ENCODE measurements around the gene TNFAIP8. TPM values are rescaled to one million over a fixed set of nuclear protein-coding genes. Genes with fewer than 3 reads are reported as not detected.
"Not testable (repeated sequence)": the region's sequence is repeated elsewhere in the genome, so short reads cannot be mapped to it uniquely, and the experiment has no call there.

The TNFAIP8 gene
- total RNA-seq, 3 donors from 2014 or later (not counting 1 experiment from before 2014, with no cell fraction given) = 47.6 to 87.5 (median 76.3) TPM

DNA sequence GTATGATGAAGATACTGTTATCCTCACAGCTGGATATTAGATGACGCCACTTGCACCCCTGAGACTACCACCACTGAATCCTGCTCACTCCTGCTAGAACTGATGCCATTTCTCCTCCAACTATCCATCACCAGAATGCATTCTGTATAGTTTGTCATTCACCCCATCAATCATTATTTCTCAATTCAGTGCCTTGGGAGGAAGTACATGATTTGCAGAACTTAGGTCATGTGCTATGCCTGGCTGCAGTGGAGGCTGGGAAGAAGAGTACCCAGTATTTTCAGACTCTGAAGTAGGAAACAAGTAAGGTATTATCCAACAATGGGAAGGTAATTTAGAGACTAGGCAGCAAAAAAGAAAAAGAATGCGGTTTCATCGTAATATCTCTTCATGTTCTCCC is 70.2 kb downstream of the TNFAIP8 start:
- Histone ChIP-seq H3K9me3 (ENCODE audit: control insufficient read depth, insufficient read depth, low read length) (no peaks in the 10 kb centered on the region), H3K27me3 (ENCODE audit: control insufficient read depth, insufficient read depth, low read length) (no peaks in the 10 kb centered on the region), H3K36me3 (ENCODE audit: control insufficient read depth, insufficient read depth, low read length) (no peaks in the 10 kb centered on the region), H3K27ac (ENCODE audit: low read length) (no peak overlapping the region), H3K4me1 (ENCODE audit: control insufficient read depth, insufficient read depth, low read length) (no peaks in the 10 kb centered on the region), H3K4me3 (ENCODE audit: low read length) (no peak overlapping the region)
- no peaks in the 10 kb centered on the region for H3K4me1 Mint-ChIP-seq
- TF ChIP-seq, protein P1, sequence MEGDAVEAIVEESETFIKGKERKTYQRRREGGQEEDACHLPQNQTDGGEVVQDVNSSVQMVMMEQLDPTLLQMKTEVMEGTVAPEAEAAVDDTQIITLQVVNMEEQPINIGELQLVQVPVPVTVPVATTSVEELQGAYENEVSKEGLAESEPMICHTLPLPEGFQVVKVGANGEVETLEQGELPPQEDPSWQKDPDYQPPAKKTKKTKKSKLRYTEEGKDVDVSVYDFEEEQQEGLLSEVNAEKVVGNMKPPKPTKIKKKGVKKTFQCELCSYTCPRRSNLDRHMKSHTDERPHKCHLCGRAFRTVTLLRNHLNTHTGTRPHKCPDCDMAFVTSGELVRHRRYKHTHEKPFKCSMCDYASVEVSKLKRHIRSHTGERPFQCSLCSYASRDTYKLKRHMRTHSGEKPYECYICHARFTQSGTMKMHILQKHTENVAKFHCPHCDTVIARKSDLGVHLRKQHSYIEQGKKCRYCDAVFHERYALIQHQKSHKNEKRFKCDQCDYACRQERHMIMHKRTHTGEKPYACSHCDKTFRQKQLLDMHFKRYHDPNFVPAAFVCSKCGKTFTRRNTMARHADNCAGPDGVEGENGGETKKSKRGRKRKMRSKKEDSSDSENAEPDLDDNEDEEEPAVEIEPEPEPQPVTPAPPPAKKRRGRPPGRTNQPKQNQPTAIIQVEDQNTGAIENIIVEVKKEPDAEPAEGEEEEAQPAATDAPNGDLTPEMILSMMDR (IDR thresholded peaks at IDR 0.05) = no peak
- intact Hi-C loops (cut with micrococcal nuclease) = no loop called here
- H3K9me3 Mint-ChIP-seq = no peaks in the 10 kb centered on the region
- no peak overlapping the region for H3K27ac Mint-ChIP-seq
- ATAC-seq = no peak
- H3K27me3 Mint-ChIP-seq (ENCODE audit: low read depth in 2 of 2) = no peaks in the 10 kb centered on the region
- DNase-seq = no peak
- H3K4me3 Mint-ChIP-seq = no peak overlapping the region
- 89% methylated on average over 2 of the region's 3 CpGs for WGBS (ENCODE audit: insufficient coverage)
- H3K36me3 Mint-ChIP-seq = no peaks in the 10 kb centered on the region

DNA sequence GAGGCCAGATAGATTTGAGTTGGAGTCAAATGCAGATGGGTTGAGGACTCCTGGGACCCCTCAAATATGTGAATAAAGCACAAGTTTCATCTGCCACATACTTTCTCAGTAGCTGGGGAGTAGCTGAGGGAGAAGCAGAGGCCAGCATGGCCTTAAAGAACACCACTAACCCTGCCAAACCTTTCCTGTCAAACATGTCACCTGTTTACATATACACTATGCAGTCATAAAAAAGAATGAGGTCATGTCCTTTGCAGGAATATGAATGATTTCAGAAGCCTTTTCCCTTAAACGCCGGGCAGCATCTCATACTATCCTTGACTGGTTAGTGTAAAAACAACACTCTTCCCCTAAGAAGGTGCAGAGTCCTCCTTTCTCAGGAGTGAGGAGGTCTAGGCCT is 71.2 kb downstream of the TNFAIP8 start:
- Mint-ChIP-seq H3K27me3 (ENCODE audit: low read depth in 2 of 2) (no peaks in the 10 kb centered on the region), H3K4me3 (no peak overlapping the region), H3K36me3 (no peaks in the 10 kb centered on the region), H3K27ac (no peak overlapping the region), H3K4me1 (no peaks in the 10 kb centered on the region), H3K9me3 (no peaks in the 10 kb centered on the region)
- intact Hi-C loops (cut with micrococcal nuclease) = no loop called here
- 100% methylated on average over 2 of the region's 2 CpGs for WGBS (ENCODE audit: insufficient coverage)
- Histone ChIP-seq H3K9me3 (ENCODE audit: control insufficient read depth, insufficient read depth, low read length) (no peaks in the 10 kb centered on the region), H3K4me3 (ENCODE audit: low read length) (no peak overlapping the region), H3K4me1 (ENCODE audit: control insufficient read depth, insufficient read depth, low read length) (no peaks in the 10 kb centered on the region), H3K36me3 (ENCODE audit: control insufficient read depth, insufficient read depth, low read length) (no peaks in the 10 kb centered on the region), H3K27ac (ENCODE audit: low read length) (no peak overlapping the region), H3K27me3 (ENCODE audit: control insufficient read depth, insufficient read depth, low read length) (no peaks in the 10 kb centered on the region)
- DNase-seq (no peak), ATAC-seq (no peak)
- TF ChIP-seq, protein P1 (IDR thresholded peaks at IDR 0.05) = no peak

DNA sequence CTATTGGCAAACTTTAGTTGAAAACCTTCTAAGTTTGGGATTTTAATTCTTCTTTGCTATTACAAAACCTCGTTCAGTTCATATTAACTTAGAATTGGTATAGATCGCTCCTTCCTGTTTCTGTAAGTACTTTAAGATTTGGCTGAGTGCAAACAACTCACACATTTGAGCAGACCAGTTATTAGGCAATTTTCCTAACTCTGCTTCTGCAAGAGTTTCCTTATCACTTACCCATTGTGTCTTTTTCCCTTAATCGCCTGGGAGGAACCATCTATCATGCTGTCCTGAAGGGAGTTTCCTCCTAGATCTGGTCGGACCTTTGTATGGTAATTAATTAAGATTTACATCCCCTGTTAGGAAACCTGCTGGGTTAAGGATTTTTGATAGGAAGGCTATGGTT is 71.8 kb downstream of the TNFAIP8 start:
- H3K9me3 ChIP-seq (ENCODE audit: control insufficient read depth, insufficient read depth, low read length); intact Hi-C loops (cut with micrococcal nuclease); H3K27ac Mint-ChIP-seq; H3K27me3 ChIP-seq (ENCODE audit: control insufficient read depth, insufficient read depth, low read length); H3K4me3 Mint-ChIP-seq; H3K36me3 ChIP-seq (ENCODE audit: control insufficient read depth, insufficient read depth, low read length); H3K27ac ChIP-seq (ENCODE audit: low read length); ATAC-seq; H3K4me3 ChIP-seq (ENCODE audit: low read length); H3K4me1 ChIP-seq (ENCODE audit: control insufficient read depth, insufficient read depth, low read length); DNase-seq; H3K9me3 Mint-ChIP-seq; H3K27me3 Mint-ChIP-seq (ENCODE audit: low read depth in 2 of 2); H3K36me3 Mint-ChIP-seq; H3K4me1 Mint-ChIP-seq: not testable (repeated sequence)
- 67% methylated on average over 3 of the region's 4 CpGs for WGBS (ENCODE audit: insufficient coverage)

DNA sequence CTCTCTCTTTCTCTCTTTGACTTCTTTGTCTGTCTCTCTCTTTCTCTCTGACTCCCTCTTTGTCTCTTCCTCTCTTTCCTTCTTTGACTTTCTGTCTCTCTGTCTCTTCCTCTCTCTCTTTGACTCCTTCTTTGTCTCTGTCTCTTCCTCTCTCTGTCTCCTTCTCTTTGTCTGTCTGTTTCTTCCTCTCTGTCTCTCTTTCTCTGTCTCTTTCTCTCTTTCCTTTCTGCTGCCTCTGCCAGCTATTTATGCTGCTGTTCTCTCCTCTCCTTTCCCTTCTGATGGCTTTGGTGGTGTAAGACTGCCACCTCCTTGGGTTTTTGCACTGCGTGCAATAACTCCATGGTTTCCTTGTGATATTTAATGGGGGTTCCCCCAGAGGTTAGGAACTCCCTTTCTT is 72.3 kb downstream of the TNFAIP8 start:
- H3K9me3 Mint-ChIP-seq; DNase-seq; H3K4me1 ChIP-seq (ENCODE audit: control insufficient read depth, insufficient read depth, low read length); H3K27me3 ChIP-seq (ENCODE audit: control insufficient read depth, insufficient read depth, low read length); H3K9me3 ChIP-seq (ENCODE audit: control insufficient read depth, insufficient read depth, low read length); H3K4me1 Mint-ChIP-seq; H3K36me3 Mint-ChIP-seq; H3K27ac ChIP-seq (ENCODE audit: low read length); ATAC-seq; H3K4me3 ChIP-seq (ENCODE audit: low read length); intact Hi-C loops (cut with micrococcal nuclease); H3K27ac Mint-ChIP-seq; H3K36me3 ChIP-seq (ENCODE audit: control insufficient read depth, insufficient read depth, low read length); H3K4me3 Mint-ChIP-seq; H3K27me3 Mint-ChIP-seq (ENCODE audit: low read depth in 2 of 2): not testable (repeated sequence)
- no CpG with 5 or more reads among the region's 1 CpG for WGBS (ENCODE audit: insufficient coverage)

DNA sequence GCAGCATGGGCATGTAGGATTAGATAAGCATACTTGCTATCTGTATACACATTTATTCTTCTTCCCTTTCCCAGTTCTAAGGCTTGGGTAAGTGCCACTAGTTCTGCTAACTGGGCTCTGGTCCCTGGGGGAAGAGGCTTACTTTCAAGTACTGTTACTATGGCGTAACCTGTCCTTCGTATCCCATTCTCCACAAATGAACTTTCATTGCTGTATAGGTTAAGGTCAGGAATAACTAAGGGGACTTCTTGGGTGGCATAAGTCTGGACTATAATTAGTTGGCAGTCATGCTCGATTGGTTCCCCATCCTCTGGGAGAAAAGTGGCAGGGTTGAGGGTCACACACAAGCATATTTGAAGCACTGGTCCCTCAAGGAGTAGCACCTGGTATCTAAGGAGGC is 72.8 kb downstream of the TNFAIP8 start:
- DNase-seq = not testable (repeated sequence)

DNA sequence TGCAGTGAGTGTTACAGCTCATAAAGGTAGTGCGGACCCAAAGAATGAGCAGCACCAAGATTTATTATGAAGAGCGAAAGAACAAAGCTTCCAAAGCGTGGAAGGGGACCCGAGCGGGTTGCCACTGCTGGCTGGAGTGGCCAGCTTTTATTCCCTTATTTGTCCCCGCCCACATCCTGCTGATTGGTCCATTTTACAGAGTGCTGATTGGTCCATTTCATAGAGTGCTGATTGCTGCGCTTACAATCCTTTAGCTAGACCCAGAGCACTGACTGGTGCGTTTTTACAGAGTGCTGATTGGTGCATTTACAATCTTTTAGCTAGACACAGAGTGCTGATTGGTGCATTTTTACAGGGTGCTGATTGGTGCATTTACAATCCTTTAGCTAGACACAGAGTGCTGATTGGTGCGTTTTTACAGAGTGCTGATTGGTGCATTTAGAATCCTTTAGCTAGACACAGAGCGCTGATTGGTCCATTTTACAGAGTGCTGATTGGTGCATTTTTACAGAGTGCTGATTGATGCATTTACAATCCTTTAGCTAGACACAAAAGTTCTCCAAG is 76.9 kb downstream of the TNFAIP8 start:
- ATAC-seq; H3K36me3 Mint-ChIP-seq; H3K27ac ChIP-seq (ENCODE audit: low read length); H3K4me3 Mint-ChIP-seq; H3K4me1 Mint-ChIP-seq; H3K4me1 ChIP-seq (ENCODE audit: control insufficient read depth, insufficient read depth, low read length); H3K4me3 ChIP-seq (ENCODE audit: low read length); DNase-seq; H3K36me3 ChIP-seq (ENCODE audit: control insufficient read depth, insufficient read depth, low read length); H3K27me3 ChIP-seq (ENCODE audit: control insufficient read depth, insufficient read depth, low read length); H3K27ac Mint-ChIP-seq; H3K9me3 Mint-ChIP-seq; H3K9me3 ChIP-seq (ENCODE audit: control insufficient read depth, insufficient read depth, low read length); intact Hi-C loops (cut with micrococcal nuclease): not testable (repeated sequence)
- H3K27me3 Mint-ChIP-seq (ENCODE audit: low read depth in 2 of 2) = peaks cover 10 to 12% of the 10 kb centered on the region in 2 donors
- 96% methylated on average over 9 of the region's 10 CpGs for WGBS (ENCODE audit: insufficient coverage)

More for the DNA sequence above, 72.8 kb downstream of the TNFAIP8 start:
- H3K4me1 Mint-ChIP-seq; H3K27ac Mint-ChIP-seq; H3K4me3 ChIP-seq (ENCODE audit: low read length); H3K36me3 Mint-ChIP-seq; H3K36me3 ChIP-seq (ENCODE audit: control insufficient read depth, insufficient read depth, low read length); H3K9me3 Mint-ChIP-seq; H3K9me3 ChIP-seq (ENCODE audit: control insufficient read depth, insufficient read depth, low read length); ATAC-seq; H3K27ac ChIP-seq (ENCODE audit: low read length); H3K4me1 ChIP-seq (ENCODE audit: control insufficient read depth, insufficient read depth, low read length); H3K27me3 Mint-ChIP-seq (ENCODE audit: low read depth in 2 of 2); H3K27me3 ChIP-seq (ENCODE audit: control insufficient read depth, insufficient read depth, low read length); H3K4me3 Mint-ChIP-seq; intact Hi-C loops (cut with micrococcal nuclease): not testable (repeated sequence)
- WGBS (ENCODE audit: insufficient coverage) = 80% methylated on average over 1 of the region's 3 CpGs

Data from natural killer cell (primary cell).